H9 (cell line): ENCODE measurements around the gene PCDHB8. TPM values are rescaled to one million over a fixed set of nuclear protein-coding genes. Genes with fewer than 3 reads are reported as not detected.

Source experiments
- DNase-seq: peaks from one replicate; pipeline ENCODE4 v3.0.0-alpha.2; 2017
- H2AFZ ChIP-seq: one replicate; pipeline ENCODE4 v1.6.1; 2013; ENCODE audit warnings: mild to moderate bottlenecking, low read length, control low read depth, moderate library complexity
- H2AK5ac ChIP-seq: 2 replicates; pipeline ENCODE4 v1.6.1; 2013; ENCODE audit warnings: low read length, control low read depth, mixed read lengths; ENCODE audit not compliant: insufficient read length
- H2BK120ac ChIP-seq: one replicate; pipeline ENCODE4 v1.6.1; 2013; ENCODE audit warnings: low read depth, mild to moderate bottlenecking, low read length, control low read depth, inconsistent platforms; ENCODE audit not compliant: poor library complexity, severe bottlenecking
- H2BK12ac ChIP-seq: 2 replicates; pipeline ENCODE4 v1.6.1; 2013; ENCODE audit warnings: low read length, control low read depth, mixed read lengths, low read depth; ENCODE audit not compliant: insufficient read length
- H2BK15ac ChIP-seq: 2 replicates; pipeline ENCODE4 v1.6.1; 2013; ENCODE audit warnings: low read depth, low read length, control low read depth
- H2BK20ac ChIP-seq: one replicate; pipeline ENCODE4 v1.6.1; 2013; ENCODE audit warnings: low read depth, mild to moderate bottlenecking, low read length, control low read depth, inconsistent platforms; ENCODE audit not compliant: poor library complexity, severe bottlenecking
- H2BK5ac ChIP-seq: 2 replicates; pipeline ENCODE4 v1.6.1; 2013; ENCODE audit warnings: low read length, control low read depth, mixed read lengths; ENCODE audit not compliant: insufficient read length
- H3K14ac ChIP-seq: 2 replicates; pipeline ENCODE4 v1.6.1; 2013; ENCODE audit warnings: low read length, control low read depth; ENCODE audit not compliant: insufficient read depth
- H3K18ac ChIP-seq: 2 replicates; pipeline ENCODE4 v1.6.1; 2013; ENCODE audit warnings: low read depth, mild to moderate bottlenecking, mixed read lengths, low read length, control low read depth; ENCODE audit not compliant: insufficient read length
- H3K23ac ChIP-seq: 2 replicates; pipeline ENCODE4 v1.6.1; 2013; ENCODE audit warnings: low read length, control low read depth, mixed read lengths, low read depth; ENCODE audit not compliant: insufficient read length
- H3K23me2 ChIP-seq: 2 replicates; pipeline ENCODE4 v1.6.1; 2013; ENCODE audit warnings: low read depth, mild to moderate bottlenecking, mixed read lengths, low read length, control low read depth; ENCODE audit not compliant: insufficient read length, poor library complexity, severe bottlenecking
- H3K27ac ChIP-seq: 2 replicates; pipeline ENCODE4 v1.5.1; 2013; ENCODE audit warnings: low read length, control low read depth, mixed read lengths, low read depth; ENCODE audit not compliant: insufficient read length
- H3K27me3 ChIP-seq: 2 replicates; pipeline ENCODE4 v1.6.1; 2013; ENCODE audit warnings: low read length, control low read depth, inconsistent platforms; ENCODE audit not compliant: insufficient read depth
- H3K4ac ChIP-seq: 2 replicates; pipeline ENCODE4 v1.6.1; 2013; ENCODE audit warnings: low read depth, mild to moderate bottlenecking, control low read depth, inconsistent platforms, low read length, moderate library complexity
- H3K4me1 ChIP-seq: 2 replicates; pipeline ENCODE4 v1.6.1; 2013; ENCODE audit warnings: low read length, control low read depth, inconsistent platforms; ENCODE audit not compliant: insufficient read depth
- H3K4me2 ChIP-seq: 2 replicates; pipeline ENCODE4 v1.6.1; 2013; ENCODE audit warnings: low read length, control low read depth, mixed read lengths; ENCODE audit not compliant: insufficient read length, insufficient read depth
- H3K56ac ChIP-seq: 2 replicates; pipeline ENCODE4 v1.6.1; 2013; ENCODE audit warnings: low read depth, mild to moderate bottlenecking, mixed read lengths, low read length, control low read depth; ENCODE audit not compliant: insufficient read length
- H3K79me1 ChIP-seq: 2 replicates; pipeline ENCODE4 v1.6.1; 2013; ENCODE audit warnings: low read depth, mild to moderate bottlenecking, moderate library complexity, low read length, control low read depth, inconsistent platforms; ENCODE audit not compliant: insufficient read depth, poor library complexity, severe bottlenecking
- H3K79me2 ChIP-seq: 2 replicates; pipeline ENCODE4 v1.6.1; 2013; ENCODE audit warnings: low read length, control low read depth, inconsistent platforms; ENCODE audit not compliant: insufficient read depth
- H3K9ac ChIP-seq: 2 replicates; pipeline ENCODE4 v1.6.1; 2013; ENCODE audit warnings: low read length, control low read depth, mixed read lengths; ENCODE audit not compliant: insufficient read length; ENCODE audit errors: extremely low read depth
- H3K9me3 ChIP-seq: one replicate; pipeline ENCODE4 v1.6.1; 2013; ENCODE audit warnings: low read depth, low read length, inconsistent platforms; ENCODE audit not compliant: control insufficient read depth
- H3T11ph ChIP-seq: one replicate; pipeline ENCODE4 v1.6.1; 2013; ENCODE audit warnings: mild to moderate bottlenecking, low read length, control low read depth, inconsistent platforms
- H4K20me1 ChIP-seq: one replicate; pipeline ENCODE4 v1.6.1; 2013; ENCODE audit not compliant: control insufficient read depth, insufficient read length, insufficient read depth
- H4K5ac ChIP-seq: 2 replicates; pipeline ENCODE4 v1.6.1; 2013; ENCODE audit warnings: low read depth, mild to moderate bottlenecking, mixed read lengths, low read length, control low read depth; ENCODE audit not compliant: insufficient read length
- H4K8ac ChIP-seq: replicated peaks from 2 replicates; pipeline ENCODE4 v1.6.1; 2013; ENCODE audit warnings: low read length, control low read depth, mixed read lengths, low read depth; ENCODE audit not compliant: insufficient read length
- H4K91ac ChIP-seq: 2 replicates; pipeline ENCODE4 v1.6.1; 2013; ENCODE audit warnings: low read depth, mild to moderate bottlenecking, moderate library complexity, mixed read lengths, low read length, control low read depth; ENCODE audit not compliant: insufficient read length
- H3K27ac Mint-ChIP-seq, 3 experiments: 2 replicates in 2 of 3; 3 replicates in 1 of 3; pipeline ENCODE4 v1.8.0; 2020 to 2021; ENCODE audit warnings: mixed read lengths in 3 of 3, mild to moderate bottlenecking in 1 of 3, moderate library complexity in 1 of 3
- H3K27me3 Mint-ChIP-seq: 2 replicates; pipeline ENCODE4 v1.8.0; 2021; ENCODE audit warnings: low read depth, mild to moderate bottlenecking, moderate library complexity, mixed read lengths
- H3K36me3 Mint-ChIP-seq, 3 experiments: 2 replicates in 2 of 3; 3 replicates in 1 of 3; pipeline ENCODE4 v1.8.0; 2020 to 2021; ENCODE audit warnings: low read depth in 3 of 3, mixed read lengths in 3 of 3; ENCODE audit not compliant: insufficient read depth in 1 of 3
- H3K4me1 Mint-ChIP-seq, 2 experiments: 2 replicates each; pipeline ENCODE4 v1.8.0; 2020; ENCODE audit warnings: mixed read lengths in 2 of 2
- H3K4me3 Mint-ChIP-seq, 2 experiments: 2 replicates in 1 of 2; 3 replicates in 1 of 2; pipeline ENCODE4 v1.8.0; 2020 to 2021; ENCODE audit warnings: mild to moderate bottlenecking in 2 of 2, mixed read lengths in 2 of 2, moderate library complexity in 1 of 2
- H3K9me3 Mint-ChIP-seq, 2 experiments: 2 replicates in 1 of 2; 3 replicates in 1 of 2; pipeline ENCODE4 v1.8.0; 2020; ENCODE audit warnings: mild to moderate bottlenecking in 2 of 2, mixed read lengths in 2 of 2, moderate library complexity in 1 of 2
- CTCF ChIP-seq: fragments of 200-600 bp; sonication (generic); conservative IDR thresholded peaks from 3 replicates; pipeline ENCODE4 v1.8.0; 2021; ENCODE audit warnings: antibody characterized with exemption, mild to moderate bottlenecking
- WGBS: extraction: QIAGEN DNeasy Blood & Tissue Kit; methylation state at CpG from one replicate; pipeline ENCODE4 v1.1.7; 2013; ENCODE audit warnings: missing lambda C conversion rate, low lambda C conversion rate, mixed read lengths; ENCODE audit not compliant: insufficient read length; ENCODE audit errors: extremely low coverage; 5-methylcytosine and 5-hydroxymethylcytosine counted together
- total RNA-seq: library from RNA; stranded (reverse); gene quantifications from 2 replicates; pipeline ENCODE4 v1.2.1, GENCODE V29; 2021

The PCDHB8 gene
- total RNA-seq, 1 experiment from 2014 or later = 0.57 TPM

DNA sequence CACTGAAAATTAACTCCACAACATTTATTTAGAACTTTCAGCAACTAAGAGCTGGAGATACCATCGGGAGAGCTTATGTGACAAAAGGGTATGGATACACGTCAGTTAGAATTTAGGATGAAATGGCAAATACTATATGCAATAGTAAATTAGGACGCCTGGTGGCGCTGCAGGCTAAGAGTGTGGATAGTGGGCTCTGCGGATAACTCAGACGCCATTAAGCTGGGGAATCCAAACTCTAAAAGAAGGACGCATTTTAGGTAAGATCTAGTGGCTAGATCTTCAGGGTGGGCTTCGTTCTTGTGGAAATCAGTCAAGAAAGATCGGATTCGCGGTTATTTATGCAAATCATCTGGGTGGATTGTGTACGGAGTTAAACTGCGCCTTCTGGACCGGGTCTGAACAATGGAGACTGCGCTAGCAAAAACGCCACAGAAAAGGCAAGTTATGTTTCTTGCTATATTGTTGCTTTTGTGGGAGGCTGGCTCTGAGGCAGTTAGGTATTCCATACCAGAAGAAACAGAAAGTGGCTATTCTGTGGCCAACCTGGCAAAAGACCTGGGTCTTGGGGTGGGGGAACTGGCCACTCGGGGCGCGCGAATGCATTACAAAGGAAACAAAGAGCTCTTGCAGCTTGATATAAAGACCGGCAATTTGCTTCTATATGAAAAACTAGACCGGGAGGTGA lies 42.4 kb upstream of the PCDHB8 start, which contains the start of gene PCDHB5:
Gene PCDHB5 (plus strand): TSS at position 177 of the 688 bp plus-strand sequence. CDS start 229 bp downstream, at position 406.
- Mint-ChIP-seq H3K4me3 (peak within 1 kb of the TSS in 1 of 2 experiments; percentile 63; a peak in 2 of 5 replicates), H3K9me3 (peaks cover 45 to 60% of the 10 kb centered on the region in 2 experiments), H3K4me1 (peaks cover 4 to 7% of the 10 kb centered on the region in 2 experiments; a peak in 2 of 4 replicates), H3K27me3 (peaks cover 2% of the 10 kb centered on the region; the same call in 1 of the 2 replicates), H3K27ac (peak within 1 kb of the TSS in 2 of 3 experiments; percentile 41 to 46; a peak in 4 of 7 replicates), H3K36me3 (peaks cover 16 to 44% (median 20%) of the 10 kb centered on the region in 3 experiments)
- no peak within 1 kb of the TSS; the same call in 1 of the 2 replicates for H3K4ac ChIP-seq
- no peak within 1 kb of the TSS for H2BK15ac ChIP-seq
- no peak within 1 kb of the TSS for H2BK12ac ChIP-seq
- H4K20me1 ChIP-seq = no peaks in the 10 kb centered on the region
- peak within 1 kb of the TSS; percentile 93; the same call in 1 of the 2 replicates for H3K14ac ChIP-seq
- peak; percentile 81 for TF ChIP-seq CTCF
- H3K27me3 ChIP-seq = no peaks in the 10 kb centered on the region
- H4K8ac ChIP-seq = no peak within 1 kb of the TSS
- peak within 1 kb of the TSS; percentile 90 for H2AFZ ChIP-seq
- peak within 1 kb of the TSS; percentile 78 for H2BK20ac ChIP-seq
- H3T11ph ChIP-seq = peak within 1 kb of the TSS; percentile 89
- H3K9ac ChIP-seq = no peak within 1 kb of the TSS
- H2BK120ac ChIP-seq = peak within 1 kb of the TSS; percentile 87
- H3K9me3 ChIP-seq = no peaks in the 10 kb centered on the region
- WGBS = no CpG with 5 or more reads among the region's 22 CpGs
- no peak within 1 kb of the TSS for H4K5ac ChIP-seq
- no peak within 1 kb of the TSS for H3K4me2 ChIP-seq
- H3K23me2 ChIP-seq = peaks cover 6% of the 10 kb centered on the region
- no peak within 1 kb of the TSS for H2BK5ac ChIP-seq
- no peak within 1 kb of the TSS for H3K56ac ChIP-seq
- no peaks in the 10 kb centered on the region for H3K79me2 ChIP-seq
- DNase-seq = peak; percentile 68
- H3K27ac ChIP-seq = no peak within 1 kb of the TSS
- H3K4me1 ChIP-seq = no peaks in the 10 kb centered on the region
- H4K91ac ChIP-seq = no peak within 1 kb of the TSS
- H3K23ac ChIP-seq = no peak within 1 kb of the TSS
- H2AK5ac ChIP-seq = no peak within 1 kb of the TSS
- no peaks in the 10 kb centered on the region for H3K79me1 ChIP-seq
- peak within 1 kb of the TSS; percentile 98 for H3K18ac ChIP-seq
